ENCODE measurements around the gene OR10G2. TPM values are rescaled to one million over a fixed set of nuclear protein-coding genes. Genes with fewer than 3 reads are reported as not detected.

Gene OR10G2
- total RNA-seq, 2 experiments from 2014 or later = not detected

DNA sequence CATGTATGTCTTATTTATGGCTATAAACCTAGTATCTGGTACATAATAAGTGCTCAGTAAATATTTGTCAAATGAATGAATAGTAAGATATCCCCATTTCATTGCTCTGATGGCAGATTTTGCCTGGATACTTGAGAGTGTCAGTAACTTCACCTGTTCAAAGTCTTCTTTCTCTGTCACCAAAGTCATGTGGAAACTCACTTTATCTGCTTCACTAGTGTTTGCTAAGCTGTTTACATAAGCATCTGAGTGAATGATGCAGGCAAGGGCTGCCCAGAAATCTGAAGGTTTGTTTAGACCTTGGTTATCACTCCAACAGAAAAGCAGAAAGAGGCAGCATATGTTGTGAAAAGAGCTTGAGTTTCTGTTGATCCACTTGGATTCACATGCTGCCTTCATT lies 34.5 kb upstream of the OR10G2 start:
- Histone ChIP-seq H3K36me3 (ENCODE audit: insufficient read depth, low read length) (no peaks in the 10 kb centered on the region), H3K4me1 (ENCODE audit: insufficient read depth, low read length, poor library complexity, severe bottlenecking) (no peaks in the 10 kb centered on the region), H3K9me2 (ENCODE audit: insufficient read depth, low read length) (no peaks in the 10 kb centered on the region), H3K27ac (ENCODE audit: low read depth, low read length, poor library complexity, severe bottlenecking) (no peak overlapping the region), H3K4me2 (ENCODE audit: low read length) (no peak overlapping the region), H4K20me1 (ENCODE audit: insufficient read depth, low read length) (no peaks in the 10 kb centered on the region), H3K4me3 (ENCODE audit: low read depth, low read length, poor library complexity, severe bottlenecking) (no peak overlapping the region), H2AFZ (ENCODE audit: low read length) (no peak overlapping the region), H3K9me3 (ENCODE audit: low read length) (no peaks in the 10 kb centered on the region), H3K79me2 (ENCODE audit: insufficient read depth, low read depth, low read length) (no peaks in the 10 kb centered on the region)
- POLR2A ChIA-PET = no interaction called here
- intact Hi-C loops (cut with micrococcal nuclease; ENCODE audit: unreplicated experiment) = no loop called here
- BruUV-seq (replicated peaks) = no TSS peak
- no peak for DNase-seq (ENCODE audit: low spot score)
- TF ChIP-seq, protein P1, sequence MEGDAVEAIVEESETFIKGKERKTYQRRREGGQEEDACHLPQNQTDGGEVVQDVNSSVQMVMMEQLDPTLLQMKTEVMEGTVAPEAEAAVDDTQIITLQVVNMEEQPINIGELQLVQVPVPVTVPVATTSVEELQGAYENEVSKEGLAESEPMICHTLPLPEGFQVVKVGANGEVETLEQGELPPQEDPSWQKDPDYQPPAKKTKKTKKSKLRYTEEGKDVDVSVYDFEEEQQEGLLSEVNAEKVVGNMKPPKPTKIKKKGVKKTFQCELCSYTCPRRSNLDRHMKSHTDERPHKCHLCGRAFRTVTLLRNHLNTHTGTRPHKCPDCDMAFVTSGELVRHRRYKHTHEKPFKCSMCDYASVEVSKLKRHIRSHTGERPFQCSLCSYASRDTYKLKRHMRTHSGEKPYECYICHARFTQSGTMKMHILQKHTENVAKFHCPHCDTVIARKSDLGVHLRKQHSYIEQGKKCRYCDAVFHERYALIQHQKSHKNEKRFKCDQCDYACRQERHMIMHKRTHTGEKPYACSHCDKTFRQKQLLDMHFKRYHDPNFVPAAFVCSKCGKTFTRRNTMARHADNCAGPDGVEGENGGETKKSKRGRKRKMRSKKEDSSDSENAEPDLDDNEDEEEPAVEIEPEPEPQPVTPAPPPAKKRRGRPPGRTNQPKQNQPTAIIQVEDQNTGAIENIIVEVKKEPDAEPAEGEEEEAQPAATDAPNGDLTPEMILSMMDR (conservative IDR thresholded peaks at IDR 0.05; ENCODE audit: low read length) = no peak
- CTCF ChIA-PET (ENCODE audit: unreplicated experiment) = no interaction called here

- DNase-seq (ENCODE audit: low spot score) = no peak
- no peak overlapping the region for H3K27ac ChIP-seq (ENCODE audit: low read depth, low read length, poor library complexity, severe bottlenecking)
- TF ChIP-seq, protein P1 (conservative IDR thresholded peaks at IDR 0.05; ENCODE audit: low read length) = no peak
- no peak for TF ChIP-seq EZH2phosphoT487 (IDR thresholded peaks at IDR 0.05; ENCODE audit: borderline replicate concordance, low read depth, low read length)
- BruUV-seq (replicated peaks) = no TSS peak
- ChIA-PET POLR2A (no interaction called here), CTCF (ENCODE audit: unreplicated experiment) (no interaction called here)
- no peaks in the 10 kb centered on the region for H3K9me2 ChIP-seq (ENCODE audit: insufficient read depth, low read length)
- H3K9me3 ChIP-seq (ENCODE audit: low read length) = no peaks in the 10 kb centered on the region
- H2AFZ ChIP-seq (ENCODE audit: low read length) = no peak overlapping the region
- no peaks in the 10 kb centered on the region for H3K79me2 ChIP-seq (ENCODE audit: insufficient read depth, low read depth, low read length)
- no peaks in the 10 kb centered on the region for H3K4me1 ChIP-seq (ENCODE audit: insufficient read depth, low read length, poor library complexity, severe bottlenecking)
- H4K20me1 ChIP-seq (ENCODE audit: insufficient read depth, low read length) = no peaks in the 10 kb centered on the region
- H3K4me2 ChIP-seq (ENCODE audit: low read length) = no peak overlapping the region
- no peak overlapping the region for H3K4me3 ChIP-seq (ENCODE audit: low read depth, low read length, poor library complexity, severe bottlenecking)
- no peaks in the 10 kb centered on the region for H3K36me3 ChIP-seq (ENCODE audit: insufficient read depth, low read length)
- intact Hi-C loops (cut with micrococcal nuclease; ENCODE audit: unreplicated experiment) = no loop called here
Measured at GRCh38 chr14:21668377-21668776, 33.6 kb upstream of the OR10G2 start.

GRCh38 chr14:21656980-21657379 lies 22.2 kb upstream of the OR10G2 start:
- no peaks in the 10 kb centered on the region for H3K9me3 ChIP-seq (ENCODE audit: low read length)
- POLR2A ChIA-PET = no interaction called here
- CTCF ChIA-PET (ENCODE audit: unreplicated experiment) = no interaction called here
- H4K20me1 ChIP-seq (ENCODE audit: insufficient read depth, low read length) = no peaks in the 10 kb centered on the region
- H3K4me2 ChIP-seq (ENCODE audit: low read length) = no peak overlapping the region
- intact Hi-C loops (cut with micrococcal nuclease; ENCODE audit: unreplicated experiment) = no loop called here
- no TSS peak for BruUV-seq (replicated peaks)
- TF ChIP-seq, protein P1 (conservative IDR thresholded peaks at IDR 0.05; ENCODE audit: low read length) = no peak
- no peak for TF ChIP-seq EZH2phosphoT487 (IDR thresholded peaks at IDR 0.05; ENCODE audit: borderline replicate concordance, low read depth, low read length)
- no peak overlapping the region for H3K4me3 ChIP-seq (ENCODE audit: low read depth, low read length, poor library complexity, severe bottlenecking)
- H3K27ac ChIP-seq (ENCODE audit: low read depth, low read length, poor library complexity, severe bottlenecking) = no peak overlapping the region
- no peaks in the 10 kb centered on the region for H3K79me2 ChIP-seq (ENCODE audit: insufficient read depth, low read depth, low read length)
- H2AFZ ChIP-seq (ENCODE audit: low read length) = no peak overlapping the region
- H3K4me1 ChIP-seq (ENCODE audit: insufficient read depth, low read length, poor library complexity, severe bottlenecking) = no peaks in the 10 kb centered on the region
- H3K9me2 ChIP-seq (ENCODE audit: insufficient read depth, low read length) = no peaks in the 10 kb centered on the region
- DNase-seq (ENCODE audit: low spot score) = no peak
- no peaks in the 10 kb centered on the region for H3K36me3 ChIP-seq (ENCODE audit: insufficient read depth, low read length)
